D721Med (cell line): ENCODE measurements around the gene ANGPTL7.

ENCODE experiments used
- DNase-seq: peaks from one replicate; pipeline ENCODE4 v3.0.0; 2011; ENCODE audit warnings: low spot score; ENCODE audit not compliant: insufficient read length
- FAIRE-seq: peaks from 2 replicates; lab custom pipeline; 2011; peaks lifted over from hg19 to GRCh38; lab: Jason Lieb, UNC
- CTCF ChIP-seq: IDR thresholded peaks from 2 replicates; pipeline ENCODE4 v1.5.1; 2012; ENCODE audit warnings: mild to moderate bottlenecking, control low read depth; ENCODE audit not compliant: insufficient read depth; ENCODE audit errors: missing control alignments

Gene ANGPTL7

GRCh38 chr1:11204396-11205190, 15.4 kb downstream of the ANGPTL7 start:
- no peak for TF ChIP-seq CTCF
- FAIRE-seq, result no peak
- no peak for DNase-seq

- no peak for FAIRE-seq
- TF ChIP-seq CTCF, result no peak
- no peak for DNase-seq
Observed at GRCh38 chr1:11207898-11208611, 18.9 kb downstream of the ANGPTL7 start.

- TF ChIP-seq CTCF, result no peak
- FAIRE-seq (no peak), DNase-seq (no peak)
Observed at GRCh38 chr1:11211461-11211860, 22.3 kb downstream of the ANGPTL7 start.

- TF ChIP-seq CTCF, result no peak
- FAIRE-seq (no peak), DNase-seq (no peak)
Observed at GRCh38 chr1:11211925-11212587, 22.9 kb downstream of the ANGPTL7 start.

GRCh38 chr1:11214698-11215380, 25.7 kb downstream of the ANGPTL7 start:
- FAIRE-seq, result no peak
- no peak for DNase-seq
- TF ChIP-seq CTCF, result no peak

- TF ChIP-seq CTCF, result no peak
- DNase-seq (no peak), FAIRE-seq (no peak)
Observed at GRCh38 chr1:11215381-11216005, 26.3 kb downstream of the ANGPTL7 start.
